Measurements from ENCODE around the gene P4HA1. TPM values are rescaled to one million over a fixed set of nuclear protein-coding genes. Genes with fewer than 3 reads are reported as not detected.

P4HA1 gene
- polyA plus RNA-seq, 1 donor from 2014 or later, result 24.2 TPM

DNA sequence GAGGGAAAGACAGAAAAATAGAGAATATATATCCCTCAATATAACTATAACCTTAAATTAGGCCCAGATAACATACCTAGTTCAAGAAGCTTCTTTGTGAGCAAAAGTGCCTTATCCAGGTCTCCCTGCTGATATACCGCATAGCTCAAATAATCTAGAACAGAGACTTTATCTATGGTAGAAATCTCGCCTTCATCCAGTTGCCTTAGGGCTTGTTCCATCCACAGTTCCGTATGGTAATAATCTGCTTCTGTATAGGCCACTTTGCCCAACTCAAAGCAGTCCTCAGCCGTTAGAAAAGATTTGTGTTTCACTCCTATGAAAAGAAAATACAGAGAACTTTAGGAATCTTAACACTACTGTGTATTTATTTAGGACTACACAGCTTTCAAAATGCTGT lies 43.4 kb downstream of the P4HA1 start:
- no peak overlapping the region for H3K27ac ChIP-seq (ENCODE audit: low read length)
- H3K79me2 ChIP-seq (replicated peaks; ENCODE audit: insufficient read depth, low read length), result no peaks in the 10 kb centered on the region
- no peaks in the 10 kb centered on the region for H3K27me3 ChIP-seq (ENCODE audit: insufficient read depth, low read depth, low read length)
- no peak overlapping the region for H3K4me2 ChIP-seq (ENCODE audit: low read length)
- H3K9me3 ChIP-seq (ENCODE audit: low read length), result no peaks in the 10 kb centered on the region
- H3K9me2 ChIP-seq (ENCODE audit: insufficient read depth, low read length), result no peaks in the 10 kb centered on the region
- H3K4me3 ChIP-seq (ENCODE audit: low read length), result no peak overlapping the region
- no peaks in the 10 kb centered on the region for H3K36me3 ChIP-seq (ENCODE audit: insufficient read depth, low read length)
- H3F3A ChIP-seq (ENCODE audit: insufficient read depth, low read length, poor library complexity, severe bottlenecking), result no peaks in the 10 kb centered on the region
- H3K9ac ChIP-seq (ENCODE audit: low read length), result no peak overlapping the region
- no peaks in the 10 kb centered on the region for H4K20me1 ChIP-seq (ENCODE audit: insufficient read depth)
- H2AFZ ChIP-seq (ENCODE audit: low read depth, low read length), result no peak overlapping the region
- TF ChIP-seq EZH2 (IDR thresholded peaks at IDR 0.05; ENCODE audit: borderline replicate concordance, insufficient read depth, low read length, poor library complexity, severe bottlenecking) (no peak), TAF1 (IDR thresholded peaks at IDR 0.05; ENCODE audit: low read depth) (no peak), POLR2AphosphoS5 (IDR thresholded peaks at IDR 0.05) (no peak), RAD21 (conservative IDR thresholded peaks at IDR 0.05) (no peak)

DNA sequence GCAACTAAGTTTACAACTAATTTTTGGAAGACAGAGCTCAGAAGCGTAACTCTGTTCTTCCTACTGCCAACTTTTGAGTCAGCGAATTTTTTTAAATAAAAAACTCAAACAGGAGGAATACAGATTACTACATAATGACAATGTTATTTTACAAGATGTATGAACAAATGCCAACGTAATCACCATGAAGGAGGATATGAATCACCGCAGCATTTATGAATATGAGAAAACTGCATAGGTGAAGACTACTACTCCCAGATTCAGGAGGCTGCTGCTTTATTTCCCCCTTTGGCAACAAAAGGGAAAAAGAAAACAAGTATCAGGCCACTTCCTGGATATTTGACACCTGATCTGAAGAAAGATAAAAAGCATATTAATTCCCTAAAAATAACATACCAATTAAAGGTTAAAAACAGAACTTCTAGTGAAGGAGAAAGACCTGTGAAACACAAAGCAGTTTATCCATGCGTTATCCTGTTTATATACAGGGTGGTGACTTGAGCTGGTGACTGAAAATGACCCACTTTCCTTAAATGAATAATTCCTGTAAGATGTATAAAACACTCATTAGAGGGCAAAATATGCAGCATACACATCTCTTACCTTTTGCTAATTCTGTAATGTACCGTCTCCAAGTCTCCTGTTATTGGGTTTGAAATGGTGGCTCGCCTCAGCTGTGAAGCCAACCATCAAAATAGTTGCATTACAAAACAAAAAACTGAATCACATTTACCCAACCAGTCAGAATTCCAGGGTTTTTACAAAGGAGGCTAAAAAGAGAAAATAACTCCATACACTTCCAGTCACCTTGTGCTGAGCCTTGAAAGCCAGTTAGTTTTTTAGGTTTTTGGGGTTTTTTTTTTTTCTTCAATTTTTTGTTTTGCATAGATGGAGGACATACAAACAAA lies 52.0 kb downstream of the P4HA1 start:
- Histone ChIP-seq H3K9me2 (ENCODE audit: insufficient read depth, low read length) (no peaks in the 10 kb centered on the region), H3K27me3 (ENCODE audit: insufficient read depth, low read depth, low read length) (no peaks in the 10 kb centered on the region), H3K9me3 (ENCODE audit: low read length) (no peaks in the 10 kb centered on the region), H3F3A (ENCODE audit: insufficient read depth, low read length, poor library complexity, severe bottlenecking) (no peaks in the 10 kb centered on the region), H4K20me1 (ENCODE audit: insufficient read depth) (no peaks in the 10 kb centered on the region), H3K36me3 (ENCODE audit: insufficient read depth, low read length) (no peaks in the 10 kb centered on the region), H3K27ac (ENCODE audit: low read length) (no peak overlapping the region), H3K9ac (ENCODE audit: low read length) (no peak overlapping the region), H3K4me2 (ENCODE audit: low read length) (no peak overlapping the region), H3K79me2 (replicated peaks; ENCODE audit: insufficient read depth, low read length) (no peaks in the 10 kb centered on the region), H3K4me3 (ENCODE audit: low read length) (no peak overlapping the region), H2AFZ (ENCODE audit: low read depth, low read length) (no peak overlapping the region)
- TF ChIP-seq EZH2 (IDR thresholded peaks at IDR 0.05; ENCODE audit: borderline replicate concordance, insufficient read depth, low read length, poor library complexity, severe bottlenecking) (no peak), EP300 (conservative IDR thresholded peaks at IDR 0.05; ENCODE audit: poor library complexity, severe bottlenecking) (no peak), TAF1 (IDR thresholded peaks at IDR 0.05; ENCODE audit: low read depth) (no peak), POLR2AphosphoS5 (IDR thresholded peaks at IDR 0.05) (no peak), SMC3 (conservative IDR thresholded peaks at IDR 0.05; ENCODE audit: poor library complexity) (no peak), RAD21 (conservative IDR thresholded peaks at IDR 0.05) (no peak), MXI1 (conservative IDR thresholded peaks at IDR 0.05; ENCODE audit: poor library complexity, severe bottlenecking) (no peak)
- TF ChIP-seq, protein P1, sequence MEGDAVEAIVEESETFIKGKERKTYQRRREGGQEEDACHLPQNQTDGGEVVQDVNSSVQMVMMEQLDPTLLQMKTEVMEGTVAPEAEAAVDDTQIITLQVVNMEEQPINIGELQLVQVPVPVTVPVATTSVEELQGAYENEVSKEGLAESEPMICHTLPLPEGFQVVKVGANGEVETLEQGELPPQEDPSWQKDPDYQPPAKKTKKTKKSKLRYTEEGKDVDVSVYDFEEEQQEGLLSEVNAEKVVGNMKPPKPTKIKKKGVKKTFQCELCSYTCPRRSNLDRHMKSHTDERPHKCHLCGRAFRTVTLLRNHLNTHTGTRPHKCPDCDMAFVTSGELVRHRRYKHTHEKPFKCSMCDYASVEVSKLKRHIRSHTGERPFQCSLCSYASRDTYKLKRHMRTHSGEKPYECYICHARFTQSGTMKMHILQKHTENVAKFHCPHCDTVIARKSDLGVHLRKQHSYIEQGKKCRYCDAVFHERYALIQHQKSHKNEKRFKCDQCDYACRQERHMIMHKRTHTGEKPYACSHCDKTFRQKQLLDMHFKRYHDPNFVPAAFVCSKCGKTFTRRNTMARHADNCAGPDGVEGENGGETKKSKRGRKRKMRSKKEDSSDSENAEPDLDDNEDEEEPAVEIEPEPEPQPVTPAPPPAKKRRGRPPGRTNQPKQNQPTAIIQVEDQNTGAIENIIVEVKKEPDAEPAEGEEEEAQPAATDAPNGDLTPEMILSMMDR (IDR thresholded peaks at IDR 0.05; ENCODE audit: poor library complexity, severe bottlenecking), result no peak
- TF ChIP-seq, protein P2, sequence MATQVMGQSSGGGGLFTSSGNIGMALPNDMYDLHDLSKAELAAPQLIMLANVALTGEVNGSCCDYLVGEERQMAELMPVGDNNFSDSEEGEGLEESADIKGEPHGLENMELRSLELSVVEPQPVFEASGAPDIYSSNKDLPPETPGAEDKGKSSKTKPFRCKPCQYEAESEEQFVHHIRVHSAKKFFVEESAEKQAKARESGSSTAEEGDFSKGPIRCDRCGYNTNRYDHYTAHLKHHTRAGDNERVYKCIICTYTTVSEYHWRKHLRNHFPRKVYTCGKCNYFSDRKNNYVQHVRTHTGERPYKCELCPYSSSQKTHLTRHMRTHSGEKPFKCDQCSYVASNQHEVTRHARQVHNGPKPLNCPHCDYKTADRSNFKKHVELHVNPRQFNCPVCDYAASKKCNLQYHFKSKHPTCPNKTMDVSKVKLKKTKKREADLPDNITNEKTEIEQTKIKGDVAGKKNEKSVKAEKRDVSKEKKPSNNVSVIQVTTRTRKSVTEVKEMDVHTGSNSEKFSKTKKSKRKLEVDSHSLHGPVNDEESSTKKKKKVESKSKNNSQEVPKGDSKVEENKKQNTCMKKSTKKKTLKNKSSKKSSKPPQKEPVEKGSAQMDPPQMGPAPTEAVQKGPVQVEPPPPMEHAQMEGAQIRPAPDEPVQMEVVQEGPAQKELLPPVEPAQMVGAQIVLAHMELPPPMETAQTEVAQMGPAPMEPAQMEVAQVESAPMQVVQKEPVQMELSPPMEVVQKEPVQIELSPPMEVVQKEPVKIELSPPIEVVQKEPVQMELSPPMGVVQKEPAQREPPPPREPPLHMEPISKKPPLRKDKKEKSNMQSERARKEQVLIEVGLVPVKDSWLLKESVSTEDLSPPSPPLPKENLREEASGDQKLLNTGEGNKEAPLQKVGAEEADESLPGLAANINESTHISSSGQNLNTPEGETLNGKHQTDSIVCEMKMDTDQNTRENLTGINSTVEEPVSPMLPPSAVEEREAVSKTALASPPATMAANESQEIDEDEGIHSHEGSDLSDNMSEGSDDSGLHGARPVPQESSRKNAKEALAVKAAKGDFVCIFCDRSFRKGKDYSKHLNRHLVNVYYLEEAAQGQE (IDR thresholded peaks at IDR 0.05; ENCODE audit: borderline replicate concordance), result no peak
